Pancreas (tissue), 10 donors: ENCODE results near the gene ADAT3. TPM values are rescaled to one million over a fixed set of nuclear protein-coding genes. Genes with fewer than 3 reads are reported as not detected.
A peak's percentile ranks its signal among the peaks of the same experiment; 100 is the strongest.

ENCODE experiments used
- ATAC-seq, 4 donors: fragments of 200-7000 bp; cut with Tn5 transposase; one replicate each; pipeline versions ENCODE4 v1.8.0 to v1.9.1; 2020; ENCODE audit warnings: mild to moderate bottlenecking in 4 of 4, moderate library complexity in 4 of 4
- DNase-seq, 6 donors: peaks; one replicate each; pipeline ENCODE4 v3.0.0-alpha.2; 2020
- FAIRE-seq: peaks from 2 replicates; lab custom pipeline; 2012; peaks lifted over from hg19 to GRCh38; lab: Jason Lieb, UNC
- H3K27ac ChIP-seq, 4 donors: fragments of 200-600 bp; sonication (generic); 1 replicate in 3 of 4; 2 replicates in 1 of 4; pipeline versions ENCODE4 v1.5.0 to v1.8.0; 2020
- H3K27me3 ChIP-seq, 4 donors: fragments of 200-600 bp; one replicate each; pipeline ENCODE4 v1.8.0; 2021
- H3K36me3 ChIP-seq, 3 donors: fragments of 200-600 bp; sonication (generic) in 1 of 3; one replicate each; pipeline versions ENCODE4 v1.5.0 to v1.8.0; 2020 to 2021
- H3K4me1 ChIP-seq, 3 donors: fragments of 200-600 bp; one replicate each; pipeline ENCODE4 v1.8.0; 2021
- H3K4me3 ChIP-seq, 4 donors: fragments of 200-600 bp; sonication (generic) in 2 of 4; one replicate each; pipeline versions ENCODE4 v1.5.0 to v1.8.0; 2020 to 2021
- H3K9me3 ChIP-seq, 4 donors: fragments of 200-600 bp; one replicate each; pipeline ENCODE4 v1.8.0; 2021
- WGBS, 2 donors: extraction: QIAGEN DNeasy Blood & Tissue Kit; methylation state at CpG; one replicate each; pipeline ENCODE4 v1.1.7; 2013; 5-methylcytosine and 5-hydroxymethylcytosine counted together
- intact Hi-C, 3 donors: fragments of 100-400 bp; cut with DNase I; formaldehyde crosslinking; loops; one replicate each; pipeline versions ENCODE4 v1.11.1 to v1.14.2; 2022
- polyA plus RNA-seq, 2 donors: library from polyadenylated mRNA; stranded (reverse); fragments of 200-250 nt; gene quantifications; one replicate each; pipeline ENCODE4 v1.2.3, GENCODE V29; 2013
- total RNA-seq, 6 donors: library from RNA; stranded (reverse); fragmentation: NEBNext Ultra II Directional in 4 of 6; extraction: Animal tissue kit (Norgen Biotek cat#: 25700) in 4 of 6; gene quantifications; one replicate each; pipeline versions ENCODE4 v1.2.1 to v1.2.4, GENCODE V29; 2021 to 2023
- TF ChIP-seq, protein P1 (sequence below), 4 donors: fragments of 200-600 bp; sonication (generic) in 3 of 4; IDR thresholded peaks; one replicate each; pipeline versions ENCODE4 v1.5.0 to v1.8.0; 2021; ENCODE audit warnings: antibody characterized with exemption in 4 of 4
- donor health status: healthy with polysubstance abuse.
- donor health status: DM: no; HTN: no; CAD: no; lungs with moderate emphysema.
- donor health status: DM: no; HTN: no; CAD: no.
- donor health status: control.
- donor health status: control.
- donor health status: Bipolar disorder and iron deficiency.
- donor health status: DM: yes; HTN: yes; CAD: no.
- donor health status: DM: no; HTN: no; CAD: no.
- donor health status: DM: no; HTN: no; CAD: no.
- donor health status: DM: yes; HTN: yes; CAD: no.

Gene ADAT3
- total and polyA plus RNA-seq, 8 donors, result 2.0 to 10.1 (median 5.0) TPM

DNA sequence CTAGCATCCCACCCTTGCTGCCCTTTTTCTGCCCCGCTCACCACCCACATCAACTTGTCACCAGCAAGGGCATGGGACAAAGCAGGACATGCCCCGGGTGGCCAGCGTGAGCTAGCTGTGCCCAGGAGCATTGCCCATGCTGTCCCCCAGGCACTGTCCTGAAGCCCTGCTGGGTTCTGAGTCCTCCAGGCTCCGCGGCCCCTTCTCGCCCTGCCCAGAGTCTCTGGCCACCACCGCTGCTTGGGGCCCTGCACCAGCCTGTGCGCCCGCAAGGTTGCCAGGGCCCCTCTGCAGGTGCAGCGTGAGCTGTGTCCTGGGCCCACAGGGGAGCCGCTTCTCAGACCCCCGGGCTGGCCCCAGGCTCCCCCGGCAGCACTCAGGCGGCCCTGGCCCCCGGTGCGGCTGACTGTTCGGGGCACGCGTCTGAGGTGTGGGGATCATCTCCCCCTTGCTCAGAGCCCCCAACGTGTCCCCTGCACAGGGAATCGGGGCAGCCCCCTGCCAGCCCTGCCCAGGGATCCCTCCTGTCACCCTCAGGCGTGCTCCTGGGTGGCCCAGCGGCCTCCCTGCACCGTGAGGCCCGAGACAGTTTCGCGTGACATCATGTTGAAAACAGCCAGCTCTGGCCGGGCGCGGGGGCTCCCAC lies 39.8 kb downstream of the ADAT3 start:
- H3K36me3 ChIP-seq, result no peaks in the 10 kb centered on the region
- peak in 2 of 6 donors; percentile 55 to 70 for DNase-seq
- TF ChIP-seq, protein P1, sequence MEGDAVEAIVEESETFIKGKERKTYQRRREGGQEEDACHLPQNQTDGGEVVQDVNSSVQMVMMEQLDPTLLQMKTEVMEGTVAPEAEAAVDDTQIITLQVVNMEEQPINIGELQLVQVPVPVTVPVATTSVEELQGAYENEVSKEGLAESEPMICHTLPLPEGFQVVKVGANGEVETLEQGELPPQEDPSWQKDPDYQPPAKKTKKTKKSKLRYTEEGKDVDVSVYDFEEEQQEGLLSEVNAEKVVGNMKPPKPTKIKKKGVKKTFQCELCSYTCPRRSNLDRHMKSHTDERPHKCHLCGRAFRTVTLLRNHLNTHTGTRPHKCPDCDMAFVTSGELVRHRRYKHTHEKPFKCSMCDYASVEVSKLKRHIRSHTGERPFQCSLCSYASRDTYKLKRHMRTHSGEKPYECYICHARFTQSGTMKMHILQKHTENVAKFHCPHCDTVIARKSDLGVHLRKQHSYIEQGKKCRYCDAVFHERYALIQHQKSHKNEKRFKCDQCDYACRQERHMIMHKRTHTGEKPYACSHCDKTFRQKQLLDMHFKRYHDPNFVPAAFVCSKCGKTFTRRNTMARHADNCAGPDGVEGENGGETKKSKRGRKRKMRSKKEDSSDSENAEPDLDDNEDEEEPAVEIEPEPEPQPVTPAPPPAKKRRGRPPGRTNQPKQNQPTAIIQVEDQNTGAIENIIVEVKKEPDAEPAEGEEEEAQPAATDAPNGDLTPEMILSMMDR (IDR thresholded peaks at IDR 0.05), result no peak
- H3K9me3 ChIP-seq, result no peaks in the 10 kb centered on the region
- peaks cover 0 to 8% (median 6%) of the 10 kb centered on the region in 3 donors for H3K4me1 ChIP-seq
- FAIRE-seq, result no peak
- no peaks in the 10 kb centered on the region for H3K27me3 ChIP-seq
- no peak for ATAC-seq
- H3K4me3 ChIP-seq, result no peak overlapping the region
- intact Hi-C loops, result no loop called here
- WGBS, 2 donors, result 88 to 91% methylated on average over 30 of the region's 30 CpGs
- H3K27ac ChIP-seq, result no peak overlapping the region

DNA sequence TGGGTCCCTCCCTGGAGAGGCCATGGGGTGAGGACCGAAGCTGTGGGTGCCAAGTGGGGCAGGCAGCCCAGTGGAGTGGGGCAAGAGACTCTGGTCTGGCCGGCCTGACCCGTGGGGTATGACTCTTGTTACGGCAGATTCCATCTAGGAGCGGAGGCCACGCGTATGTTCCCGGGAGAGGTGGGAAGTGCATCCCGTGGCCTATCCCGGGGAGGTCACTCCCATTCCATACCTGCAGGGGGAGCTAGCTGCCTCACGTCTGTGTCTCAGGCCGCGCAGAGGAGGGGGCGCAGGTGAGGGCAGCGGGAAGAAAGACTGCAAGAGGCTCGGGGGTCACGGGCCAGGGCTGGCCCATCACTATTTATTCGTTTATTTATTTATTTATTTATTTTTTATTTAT lies 40.7 kb downstream of the ADAT3 start:
- Histone ChIP-seq H3K4me3 (no peak overlapping the region), H3K27ac (no peak overlapping the region), H3K27me3 (no peaks in the 10 kb centered on the region), H3K4me1 (peaks cover 0 to 8% (median 5%) of the 10 kb centered on the region in 3 donors), H3K9me3 (no peaks in the 10 kb centered on the region), H3K36me3 (no peaks in the 10 kb centered on the region)
- DNase-seq (peak in 5 of 6 donors; percentile 28 to 69 (median 51)), ATAC-seq (no peak), FAIRE-seq (no peak)
- intact Hi-C loops, result no loop called here
- TF ChIP-seq, protein P1 (IDR thresholded peaks at IDR 0.05), result peak in 2 of 4 donors; percentile 21 to 31
- 57 to 67% methylated on average over 18 of the region's 18 CpGs for WGBS, 2 donors

DNA sequence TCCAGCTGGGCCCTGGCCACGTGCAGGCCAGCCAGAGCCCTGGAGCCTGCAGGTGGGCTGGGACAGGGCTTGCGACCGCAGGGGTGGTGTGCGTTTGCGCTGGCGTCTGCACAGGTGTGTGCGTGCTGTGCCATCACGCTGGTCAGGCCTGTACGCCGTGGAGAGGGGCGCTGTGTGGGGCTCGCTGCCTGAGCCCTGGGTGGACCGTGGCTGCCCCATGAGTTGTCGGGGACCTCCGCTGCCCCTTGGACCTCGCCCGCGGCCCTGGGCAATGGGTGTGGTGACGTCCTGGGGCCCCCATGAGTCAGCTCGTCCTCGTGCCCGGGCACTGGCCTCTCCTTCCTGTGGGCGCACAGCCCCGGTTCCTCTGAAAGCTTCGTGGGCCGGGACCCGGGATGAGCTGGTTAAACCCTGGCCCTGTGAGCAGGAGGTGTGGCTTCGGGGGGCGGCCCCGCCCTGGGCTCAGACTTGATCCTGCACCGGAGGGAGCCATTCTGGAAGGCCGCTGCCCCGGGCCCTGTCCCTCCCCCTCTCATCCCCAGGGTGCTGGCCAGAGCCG lies 42.5 kb downstream of the ADAT3 start:
- Histone ChIP-seq H3K27me3 (no peaks in the 10 kb centered on the region), H3K4me3 (no peak overlapping the region), H3K27ac (no peak overlapping the region), H3K4me1 (peaks cover 0 to 6% (median 4%) of the 10 kb centered on the region in 3 donors), H3K36me3 (no peaks in the 10 kb centered on the region), H3K9me3 (no peaks in the 10 kb centered on the region)
- FAIRE-seq (no peak), ATAC-seq (no peak), DNase-seq (peak in 1 of 6 donors; percentile 62)
- TF ChIP-seq, protein P1 (IDR thresholded peaks at IDR 0.05), result no peak
- intact Hi-C loops, result no loop called here
- 86 to 91% methylated on average over 34 of the region's 34 CpGs for WGBS, 2 donors

DNA sequence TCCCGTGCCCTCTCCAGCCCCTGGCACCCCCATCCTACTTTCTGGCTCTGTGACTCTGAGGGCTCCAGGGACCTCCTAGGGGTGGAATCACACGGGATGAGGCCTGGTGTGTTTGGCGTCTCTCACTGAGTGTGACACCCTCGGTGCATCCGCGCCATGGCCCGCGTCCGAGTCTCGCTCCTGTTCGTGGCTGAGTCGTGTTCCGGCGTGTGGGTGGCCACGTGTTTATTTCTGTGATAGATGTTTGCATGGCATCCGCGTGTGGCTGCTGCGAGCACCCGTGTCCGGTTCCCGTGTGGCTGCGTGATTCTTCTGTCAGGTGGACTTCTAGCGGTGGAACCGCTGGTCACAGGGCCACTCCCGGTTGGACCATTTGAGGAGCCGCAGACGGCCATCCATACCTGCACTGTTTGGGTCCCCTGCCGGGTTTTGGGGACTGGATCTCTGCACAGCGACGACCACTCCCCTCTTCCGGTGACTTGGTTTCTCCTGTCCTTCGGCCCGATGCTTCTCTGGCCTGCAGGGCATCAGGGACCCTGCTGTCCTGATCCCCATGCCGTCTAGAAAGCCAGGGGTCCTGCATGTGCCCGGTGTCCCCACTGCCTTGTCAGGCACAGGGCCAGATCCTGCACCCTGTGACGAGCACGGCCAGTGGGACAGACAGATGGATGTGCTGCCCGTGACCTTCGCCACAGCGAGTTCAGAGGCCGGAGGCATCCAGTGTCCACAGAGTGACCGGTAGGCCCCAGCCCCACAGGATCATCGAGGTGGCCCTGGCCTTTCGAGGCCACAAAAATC lies 44.3 kb downstream of the ADAT3 start:
- DNase-seq, result no peak
- no peak for ATAC-seq
- Histone ChIP-seq H3K36me3 (no peaks in the 10 kb centered on the region), H3K9me3 (no peaks in the 10 kb centered on the region), H3K27ac (no peak overlapping the region), H3K4me3 (no peak overlapping the region), H3K27me3 (no peaks in the 10 kb centered on the region), H3K4me1 (no peaks in the 10 kb centered on the region)
- TF ChIP-seq, protein P1 (IDR thresholded peaks at IDR 0.05), result no peak
- no peak for FAIRE-seq
- 93 to 96% methylated on average over 44 of the region's 44 CpGs for WGBS, 2 donors
- intact Hi-C loops, result no loop called here
